ENCODE data around the gene CALY. TPM values are rescaled to one million over a fixed set of nuclear protein-coding genes. Genes with fewer than 3 reads are reported as not detected.

Gene CALY
- total RNA-seq, 1 experiment from 2014 or later, result 0.47 TPM

DNA sequence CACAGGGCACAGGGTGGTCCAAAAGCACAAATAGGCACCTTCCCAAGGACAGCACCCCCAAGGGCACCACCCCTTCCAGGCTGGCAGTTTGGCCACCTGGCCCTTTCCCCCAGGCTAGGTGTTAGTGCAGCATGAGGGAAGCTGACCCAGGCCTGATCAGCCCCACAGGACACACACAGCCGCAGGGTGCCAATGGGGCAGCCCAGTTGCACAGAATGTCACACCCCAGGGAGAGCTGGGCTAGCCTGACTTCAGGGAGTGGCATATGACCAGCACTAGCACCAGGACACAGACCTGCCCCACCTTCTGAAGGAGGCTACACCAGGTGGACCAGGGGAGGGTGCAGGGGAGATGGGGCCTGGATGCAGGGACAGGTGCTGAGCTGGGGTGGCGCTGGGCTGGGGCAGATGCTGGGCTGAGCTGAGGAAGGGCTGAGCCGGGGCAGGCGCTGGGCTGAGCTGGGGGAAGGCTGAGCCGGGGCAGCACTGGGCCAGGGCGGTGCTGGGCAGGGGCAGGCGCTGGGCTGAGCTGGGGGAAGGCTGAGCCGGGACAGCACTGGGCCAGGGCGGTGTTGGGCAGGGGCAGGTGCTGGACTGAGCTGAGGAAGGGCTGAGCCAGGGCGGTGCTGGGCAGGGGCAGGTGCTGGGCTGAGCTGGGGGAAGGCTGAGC is 56.2 kb downstream of the CALY start:
- Histone ChIP-seq H2AFZ (ENCODE audit: low read depth, low read length, poor library complexity, severe bottlenecking) (no peak overlapping the region), H4K20me1 (ENCODE audit: insufficient read depth) (no peaks in the 10 kb centered on the region), H3K27me3 (ENCODE audit: insufficient read depth, low read length) (no peaks in the 10 kb centered on the region), H3K4me2 (ENCODE audit: low read length) (no peak overlapping the region), H3K79me2 (ENCODE audit: insufficient read depth, low read length) (no peaks in the 10 kb centered on the region), H3K4me1 (ENCODE audit: control insufficient read depth in 1 of 2, insufficient read depth in 2 of 2, low read length in 2 of 2) (no peaks in the 10 kb centered on the region), H3K36me3 (ENCODE audit: control insufficient read depth in 1 of 2, insufficient read depth in 2 of 2, low read length in 2 of 2) (no peaks in the 10 kb centered on the region), H3K27ac (ENCODE audit: low read depth, low read length) (no peak overlapping the region), H3K9me3 (ENCODE audit: control insufficient read depth in 1 of 2, insufficient read depth in 1 of 2, low read depth in 1 of 2, low read length in 2 of 2) (no peaks in the 10 kb centered on the region), H3K9ac (ENCODE audit: low read length) (no peak overlapping the region), H3K4me3 (replicated peaks in 1 of 2; ENCODE audit: low read depth in 1 of 2, low read length in 2 of 2) (no peak overlapping the region), H3K9me2 (ENCODE audit: insufficient read depth) (no peaks in the 10 kb centered on the region)
- ChIA-PET RAD21 (ENCODE audit: low non-redundant PET in 1 of 2, low total read pairs in 2 of 2, uncharacterized antibody in 2 of 2, unreplicated experiment in 2 of 2) (no interaction called here), POLR2A (no interaction called here), CTCF (no interaction called here)
- DNase-seq (ENCODE audit: low read depth, low spot score) (no peak), ATAC-seq (no peak)
- intact Hi-C loops (cut with micrococcal nuclease), result no loop called here
- BruUV-seq (replicated peaks), result no TSS peak
- TF ChIP-seq CEBPB (IDR thresholded peaks at IDR 0.05; ENCODE audit: low read depth) (no peak), RAD21 (IDR thresholded peaks at IDR 0.05; ENCODE audit: low read depth) (no peak), TCF7L2 (IDR thresholded peaks at IDR 0.05; ENCODE audit: borderline replicate concordance, extremely low read depth, insufficient read depth, insufficient read length) (no peak), SP1 (IDR thresholded peaks at IDR 0.05; ENCODE audit: low read depth) (no peak), FOSL1 (IDR thresholded peaks at IDR 0.05; ENCODE audit: low read depth) (no peak), JUND (IDR thresholded peaks at IDR 0.05) (no peak), CBX3 (IDR thresholded peaks at IDR 0.05; ENCODE audit: low read depth) (no peak), POLR2A (IDR thresholded peaks at IDR 0.05; ENCODE audit: borderline replicate concordance, extremely low read depth, insufficient read depth, insufficient read length) (no peak), MAX (IDR thresholded peaks at IDR 0.05) (no peak), POLR2AphosphoS5 (IDR thresholded peaks at IDR 0.05; ENCODE audit: low read depth, low read length) (no peak), ATF3 (IDR thresholded peaks at IDR 0.05) (no peak), REST (IDR thresholded peaks at IDR 0.05; ENCODE audit: low read depth) (no peak), EZH2phosphoT487 (IDR thresholded peaks at IDR 0.05; ENCODE audit: borderline replicate concordance) (no peak), EZH2 (IDR thresholded peaks at IDR 0.05) (no peak)

Data from HCT116 (cell line).